Panc1 (cell line): ENCODE measurements around the gene UXS1.

Experiments
- CTCF ChIP-seq: fragments of 450-650 bp; IDR thresholded peaks from 2 replicates; pipeline ENCODE4 v1.5.1; 2017; ENCODE audit warnings: mild to moderate bottlenecking
- POLR2AphosphoS5 ChIP-seq: IDR thresholded peaks from 2 replicates; pipeline ENCODE4 v1.6.1; 2012; ENCODE audit warnings: mild to moderate bottlenecking, low read depth, low read length, moderate library complexity
- SIN3A ChIP-seq: IDR thresholded peaks from 2 replicates; pipeline ENCODE4 v1.6.1; 2012; ENCODE audit warnings: low read depth, mild to moderate bottlenecking, low read length, moderate library complexity, borderline replicate concordance; ENCODE audit not compliant: insufficient read depth
- TF ChIP-seq, protein P1 (sequence below), 2 experiments: IDR thresholded peaks; 2 replicates each; pipeline ENCODE4 v1.6.1; 2011 to 2012; ENCODE audit warnings: low read depth in 2 of 2, control low read depth in 1 of 2, low read length in 1 of 2, mild to moderate bottlenecking in 1 of 2, moderate library complexity in 1 of 2; ENCODE audit not compliant: insufficient read depth in 1 of 2

DNA sequence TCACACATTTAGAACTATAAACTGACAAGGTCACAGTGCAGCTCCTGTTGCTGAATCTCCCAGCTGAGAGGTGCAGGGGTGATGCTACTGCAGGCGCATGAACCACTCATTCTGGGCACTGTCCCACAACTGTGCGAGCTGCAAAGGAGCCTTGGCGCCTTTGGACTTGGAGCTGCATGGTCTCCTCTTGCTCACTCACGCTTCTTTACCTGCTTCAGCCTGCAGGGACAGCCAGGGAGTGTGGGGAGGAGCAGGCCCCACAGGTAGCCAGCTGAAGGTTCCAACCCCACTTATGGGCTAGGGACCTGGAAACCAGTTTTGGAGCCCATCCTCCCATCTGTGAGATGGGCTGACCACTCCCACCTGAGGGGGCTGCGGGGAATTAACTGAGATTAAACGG, 75.0 kb downstream of the UXS1 start:
- no peak for TF ChIP-seq CTCF
- no peak for TF ChIP-seq POLR2AphosphoS5
- TF ChIP-seq, protein P1, sequence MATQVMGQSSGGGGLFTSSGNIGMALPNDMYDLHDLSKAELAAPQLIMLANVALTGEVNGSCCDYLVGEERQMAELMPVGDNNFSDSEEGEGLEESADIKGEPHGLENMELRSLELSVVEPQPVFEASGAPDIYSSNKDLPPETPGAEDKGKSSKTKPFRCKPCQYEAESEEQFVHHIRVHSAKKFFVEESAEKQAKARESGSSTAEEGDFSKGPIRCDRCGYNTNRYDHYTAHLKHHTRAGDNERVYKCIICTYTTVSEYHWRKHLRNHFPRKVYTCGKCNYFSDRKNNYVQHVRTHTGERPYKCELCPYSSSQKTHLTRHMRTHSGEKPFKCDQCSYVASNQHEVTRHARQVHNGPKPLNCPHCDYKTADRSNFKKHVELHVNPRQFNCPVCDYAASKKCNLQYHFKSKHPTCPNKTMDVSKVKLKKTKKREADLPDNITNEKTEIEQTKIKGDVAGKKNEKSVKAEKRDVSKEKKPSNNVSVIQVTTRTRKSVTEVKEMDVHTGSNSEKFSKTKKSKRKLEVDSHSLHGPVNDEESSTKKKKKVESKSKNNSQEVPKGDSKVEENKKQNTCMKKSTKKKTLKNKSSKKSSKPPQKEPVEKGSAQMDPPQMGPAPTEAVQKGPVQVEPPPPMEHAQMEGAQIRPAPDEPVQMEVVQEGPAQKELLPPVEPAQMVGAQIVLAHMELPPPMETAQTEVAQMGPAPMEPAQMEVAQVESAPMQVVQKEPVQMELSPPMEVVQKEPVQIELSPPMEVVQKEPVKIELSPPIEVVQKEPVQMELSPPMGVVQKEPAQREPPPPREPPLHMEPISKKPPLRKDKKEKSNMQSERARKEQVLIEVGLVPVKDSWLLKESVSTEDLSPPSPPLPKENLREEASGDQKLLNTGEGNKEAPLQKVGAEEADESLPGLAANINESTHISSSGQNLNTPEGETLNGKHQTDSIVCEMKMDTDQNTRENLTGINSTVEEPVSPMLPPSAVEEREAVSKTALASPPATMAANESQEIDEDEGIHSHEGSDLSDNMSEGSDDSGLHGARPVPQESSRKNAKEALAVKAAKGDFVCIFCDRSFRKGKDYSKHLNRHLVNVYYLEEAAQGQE (IDR thresholded peaks at IDR 0.05; ENCODE audit: insufficient read depth in 1 of 2, low read depth in 2 of 2, low read length in 1 of 2) = no peak
- TF ChIP-seq SIN3A = no peak
